HG02610 (cell line): ENCODE data around the gene RGS17.
"Not testable (repeated sequence)": the region's sequence is repeated elsewhere in the genome, so short reads cannot be mapped to it uniquely, and the experiment has no call there.

Experiments
- ATAC-seq: cut with Tn5 transposase; IDR thresholded peaks from one replicate; pipeline ENCODE4 v1.9.1; 2021; ENCODE audit warnings: mild to moderate bottlenecking, moderate library complexity; ENCODE audit not compliant: unreplicated experiment

The RGS17 gene

DNA sequence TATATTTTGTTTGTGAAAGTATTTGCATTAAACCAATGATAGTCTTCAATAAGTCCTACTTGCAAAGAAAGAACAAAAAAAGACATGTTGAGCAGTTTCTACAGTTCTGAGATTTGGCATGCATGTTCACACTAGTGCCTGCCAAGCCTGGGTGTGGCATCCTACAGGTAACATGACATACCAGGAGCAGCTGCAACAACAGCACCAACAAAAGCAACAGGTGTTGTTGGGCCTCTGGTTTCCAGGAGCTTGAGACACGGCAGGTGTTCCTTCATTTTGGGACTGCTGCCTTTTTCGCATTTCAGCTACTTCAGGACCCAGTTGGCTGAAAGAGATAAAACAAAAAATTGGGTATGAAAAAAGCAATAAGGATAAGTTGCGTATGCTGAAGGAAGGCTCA lies 87.4 kb downstream of the RGS17 start:
- no peak for ATAC-seq

DNA sequence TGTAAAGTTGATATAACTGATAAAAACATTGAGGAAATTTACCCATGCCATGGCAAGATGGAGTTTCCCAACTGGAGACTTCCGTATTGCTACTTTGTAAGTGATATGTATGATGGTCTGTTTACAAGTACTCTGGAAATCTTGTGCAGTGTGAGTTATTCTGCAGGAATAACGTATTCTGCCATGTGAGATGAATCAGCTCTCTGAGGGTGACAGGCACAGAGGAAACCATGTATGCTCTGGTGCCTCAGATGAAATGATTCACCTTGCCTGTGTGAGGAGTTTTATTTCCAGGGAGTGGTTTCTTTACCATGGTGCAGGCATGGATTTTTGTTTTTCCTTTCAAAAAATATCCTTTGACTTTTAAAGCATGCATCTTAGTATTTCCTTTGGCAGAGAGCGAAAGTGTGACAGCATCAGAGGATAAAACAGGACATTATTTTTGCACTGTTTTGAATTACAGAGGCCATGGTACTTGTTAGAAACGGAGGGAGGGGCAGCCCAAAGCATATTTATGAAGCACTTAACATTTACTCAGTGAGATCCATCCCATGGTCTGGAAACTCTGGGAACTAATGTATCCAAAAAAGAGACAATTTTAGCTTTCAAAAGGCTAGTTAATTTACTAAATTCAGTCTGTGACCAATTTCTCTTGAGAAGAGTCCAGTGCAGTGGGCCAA lies 92.6 kb downstream of the RGS17 start:
- ATAC-seq, result no peak

DNA sequence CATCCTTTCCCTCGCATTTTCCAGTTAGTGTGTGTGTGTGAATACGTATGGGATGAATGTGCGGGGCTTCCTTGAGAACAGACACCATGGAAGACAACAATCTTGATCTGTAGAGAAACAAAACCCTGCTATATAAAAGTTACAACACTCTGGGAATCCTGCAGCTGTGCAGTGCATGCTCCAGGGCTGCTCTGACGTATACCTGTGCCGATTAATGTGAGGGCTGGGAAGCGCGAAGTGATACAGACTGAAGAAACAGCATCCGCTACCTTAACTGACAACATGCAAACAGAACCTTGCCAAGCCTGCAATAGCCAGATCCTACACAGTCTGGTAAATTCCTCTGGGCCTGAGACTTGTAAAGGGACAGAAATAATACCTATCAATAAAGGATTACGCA lies 96.9 kb downstream of the RGS17 start:
- no peak for ATAC-seq

DNA sequence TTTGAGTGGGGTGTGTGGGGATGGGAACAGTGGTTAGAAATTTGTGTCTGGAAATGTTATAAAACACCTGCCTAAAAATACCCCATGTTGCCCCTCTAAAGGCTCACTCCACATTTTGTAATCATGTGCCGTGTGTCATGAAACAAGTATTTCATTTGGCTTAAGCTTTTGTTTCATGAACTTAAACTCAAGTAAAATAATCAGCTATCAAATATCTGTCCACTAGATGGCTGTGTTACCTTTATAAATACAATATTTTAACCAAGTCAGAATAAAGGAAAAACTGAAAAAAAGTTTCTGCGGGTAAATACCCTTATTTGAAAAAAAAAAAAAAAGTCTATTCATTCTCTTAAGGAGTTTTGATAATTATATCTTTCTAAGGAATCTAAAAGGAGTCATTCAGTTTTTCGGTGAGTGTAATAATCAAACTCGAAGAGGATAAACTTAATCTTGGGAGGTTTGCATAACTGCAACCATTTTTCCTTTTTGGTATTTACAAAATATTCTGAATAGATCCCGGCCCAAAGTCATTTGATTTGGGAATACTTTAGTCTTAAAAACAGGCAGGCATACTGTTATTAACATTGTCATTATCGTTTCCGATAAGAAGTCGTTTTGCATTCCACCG lies 98.7 kb downstream of the RGS17 start:
- no peak for ATAC-seq

DNA sequence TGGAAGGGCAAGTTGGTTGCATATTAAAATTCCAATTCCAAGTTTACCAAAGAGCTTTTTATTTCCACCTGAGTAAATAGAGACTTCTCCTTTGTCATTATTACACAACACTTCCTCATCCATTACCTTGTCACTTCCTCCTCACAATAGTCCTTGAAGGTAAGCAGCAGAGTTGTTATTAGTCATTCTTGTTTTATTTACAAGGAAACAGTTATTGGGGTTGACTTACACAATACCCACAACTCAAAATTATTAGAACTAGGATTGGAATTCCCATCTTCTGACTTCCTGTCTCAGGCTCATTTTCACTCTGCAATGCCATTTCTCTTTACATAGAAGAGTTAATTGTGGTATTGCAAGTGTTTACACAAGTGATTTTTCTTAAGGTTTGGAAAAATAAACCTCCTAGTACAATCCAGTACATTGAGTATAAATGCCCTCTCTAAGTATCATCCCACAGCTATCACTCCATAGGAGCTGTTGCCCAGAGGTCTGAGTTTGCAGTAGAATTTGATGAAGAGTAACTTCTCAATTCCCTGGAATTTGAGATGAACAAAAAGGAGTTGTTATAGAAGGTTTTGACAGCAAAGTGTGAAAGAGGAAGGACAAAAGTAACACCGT lies 99.6 kb downstream of the RGS17 start:
- ATAC-seq, result no peak

DNA sequence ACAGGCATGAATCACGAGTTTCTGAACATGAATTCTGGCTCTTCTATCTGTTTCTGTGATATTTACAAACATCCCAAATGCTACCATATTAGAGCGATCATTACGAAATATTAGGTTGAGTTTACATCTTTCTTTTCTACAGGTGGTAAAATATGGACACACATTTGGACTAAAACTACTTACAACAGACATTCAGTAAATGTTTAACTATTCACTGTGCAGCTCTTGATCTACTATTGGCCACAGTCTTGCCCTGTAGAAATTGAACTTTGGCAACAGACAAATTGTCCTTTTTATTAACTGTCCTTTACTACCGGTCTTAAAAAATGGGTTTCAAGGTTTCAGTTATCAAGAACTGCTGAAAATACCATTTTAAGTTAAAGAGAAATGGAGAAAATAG lies 102.1 kb downstream of the RGS17 start:
- ATAC-seq, result no peak

DNA sequence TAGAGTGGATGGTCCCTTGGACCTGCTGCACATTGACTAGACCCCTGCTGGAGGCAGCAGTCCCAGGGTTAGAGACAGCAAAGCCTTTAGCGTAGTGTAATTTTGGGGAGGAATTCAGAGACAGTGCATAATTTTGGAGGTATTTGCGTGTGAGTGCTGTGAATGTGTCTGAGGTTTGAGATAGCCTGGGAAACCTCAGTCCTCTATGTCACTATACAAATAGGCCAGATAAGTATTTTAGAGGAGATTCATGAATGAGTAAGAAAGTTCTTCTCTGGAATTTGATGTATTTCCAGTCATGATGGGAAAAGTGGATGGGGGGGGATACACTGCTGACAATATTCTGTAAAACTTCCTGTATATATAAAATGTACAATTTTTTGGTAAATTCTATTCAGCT lies 102.8 kb downstream of the RGS17 start:
- no peak for ATAC-seq

DNA sequence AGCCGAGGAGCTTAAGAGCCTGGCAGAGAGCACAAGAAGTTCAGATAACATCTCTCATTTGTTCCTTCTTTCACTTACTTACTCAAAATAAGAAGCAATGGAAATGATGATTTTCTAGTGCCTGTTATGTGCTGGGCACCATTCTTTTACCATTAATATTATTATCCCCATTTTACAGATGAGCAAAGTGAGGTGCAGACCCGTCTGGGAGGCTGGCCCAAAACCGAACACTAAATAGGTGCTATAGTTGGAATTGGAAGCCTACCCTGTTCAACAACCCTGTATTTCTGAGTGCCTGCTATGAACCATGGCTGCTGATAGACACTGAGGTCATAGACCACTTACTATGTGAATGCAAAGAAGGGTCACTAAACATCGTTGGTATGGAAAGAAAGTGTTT lies 103.6 kb downstream of the RGS17 start:
- no peak for ATAC-seq

DNA sequence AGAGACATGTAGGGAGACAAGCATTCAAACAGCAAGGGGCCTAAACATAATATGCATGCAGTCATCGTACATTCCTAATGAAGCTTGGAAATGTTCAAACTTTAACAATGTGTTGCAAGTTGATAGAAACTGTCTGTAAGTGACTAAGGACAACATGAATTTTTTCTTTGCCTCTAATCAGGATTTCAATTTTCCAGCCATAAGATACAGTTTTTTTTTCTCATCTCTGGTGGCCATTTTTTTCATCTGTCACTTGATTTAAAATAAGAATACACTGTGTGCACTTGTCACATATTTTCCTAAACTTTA lies 106.4 kb downstream of the RGS17 start:
- no peak for ATAC-seq

DNA sequence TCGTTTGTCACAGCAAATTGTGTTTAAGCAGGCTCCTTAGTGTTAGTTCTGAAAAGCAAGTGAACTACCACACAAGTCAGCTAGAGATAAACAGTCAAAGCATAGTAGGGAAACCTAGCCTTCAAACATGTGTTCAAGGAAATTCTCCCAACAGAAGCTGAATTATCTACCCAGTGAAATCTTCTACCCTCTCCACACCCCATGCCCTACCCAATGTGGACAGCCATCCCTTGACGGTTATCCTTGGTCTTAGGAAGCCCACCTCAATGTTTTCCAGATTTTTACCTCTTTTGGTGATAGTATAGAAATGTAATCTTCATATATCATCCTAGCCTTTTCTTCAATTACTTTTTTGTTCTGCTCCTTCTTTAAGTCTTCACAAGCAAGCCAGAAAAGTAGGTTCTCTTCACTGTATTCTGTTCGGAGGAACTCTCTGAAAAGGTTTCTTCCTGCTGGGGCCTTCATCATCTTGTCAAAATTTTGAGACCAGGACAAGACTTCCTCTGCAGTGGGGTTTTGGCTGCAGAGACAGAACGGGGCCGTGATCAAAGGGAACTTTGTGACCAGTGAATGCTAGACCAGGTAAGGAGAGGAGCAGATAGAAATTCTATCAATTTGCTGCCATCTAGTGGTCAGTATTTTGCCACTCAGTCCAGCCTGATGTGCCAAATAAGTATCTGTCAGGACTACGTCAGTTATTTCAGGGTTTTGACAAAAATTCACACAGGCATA lies 106.9 kb downstream of the RGS17 start:
- peak; percentile 98 for ATAC-seq

DNA sequence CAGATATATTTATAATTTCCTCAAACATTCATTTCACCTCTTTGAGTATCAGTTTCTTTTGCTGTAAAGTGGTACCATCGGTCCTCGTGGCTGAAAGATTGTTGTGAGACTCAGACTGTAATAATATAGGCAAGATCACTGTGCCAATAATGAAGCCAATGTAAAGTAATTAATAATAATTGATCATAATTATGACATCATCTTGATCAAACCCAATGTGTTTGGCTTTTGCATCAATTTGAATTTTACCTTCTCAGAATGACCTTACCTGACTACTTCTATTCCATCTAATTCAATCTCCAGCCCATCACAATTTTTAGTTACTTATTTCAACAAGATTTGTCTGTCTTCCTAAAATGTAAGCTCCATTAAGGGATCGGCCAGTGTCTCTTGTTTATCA lies 112.7 kb downstream of the RGS17 start:
- no peak for ATAC-seq

DNA sequence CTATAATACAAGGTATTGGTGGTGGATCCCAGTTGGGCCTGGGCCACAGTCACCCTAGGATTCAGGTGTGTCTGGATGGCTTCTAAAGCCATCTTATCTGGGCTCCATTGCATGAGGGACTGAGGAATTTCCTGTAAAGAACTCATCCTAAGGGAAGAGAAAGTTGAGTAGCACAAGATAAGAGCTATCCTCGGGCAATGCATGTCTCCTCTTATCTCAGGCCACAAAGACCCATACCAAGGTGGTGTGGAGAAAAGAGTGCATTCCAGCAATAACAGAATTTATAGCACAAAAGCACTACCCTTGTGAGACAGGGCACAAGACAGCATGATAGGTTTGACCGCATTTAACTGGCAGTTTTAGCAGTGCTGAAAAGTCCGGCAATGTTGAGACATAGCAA lies 114.2 kb downstream of the RGS17 start:
- no peak for ATAC-seq

DNA sequence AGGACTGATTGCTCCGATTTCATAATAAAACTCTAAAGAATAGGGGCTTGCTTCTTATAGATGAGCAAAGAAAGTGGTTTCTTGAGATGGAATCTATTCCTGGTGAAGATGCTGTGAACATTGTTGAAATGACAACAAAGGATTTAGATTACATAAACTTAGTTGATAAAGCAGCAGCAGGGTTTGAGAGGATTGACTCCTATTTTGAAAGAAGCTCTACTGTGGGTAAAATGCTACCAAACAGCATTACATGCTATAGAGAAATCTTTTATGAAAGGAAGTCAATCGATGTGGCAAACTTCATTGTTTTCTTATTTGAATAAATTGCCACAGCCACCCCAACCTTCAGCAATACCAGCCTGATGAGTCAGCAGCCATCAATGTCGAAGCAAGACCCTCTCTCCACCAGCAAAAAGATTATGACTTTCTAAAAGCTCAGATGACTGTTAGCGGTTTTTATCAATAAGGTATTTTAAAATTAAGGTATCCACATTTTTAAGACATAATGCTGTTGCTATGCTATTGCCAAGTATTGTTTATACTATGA lies 115.9 kb downstream of the RGS17 start:
- no peak for ATAC-seq

DNA sequence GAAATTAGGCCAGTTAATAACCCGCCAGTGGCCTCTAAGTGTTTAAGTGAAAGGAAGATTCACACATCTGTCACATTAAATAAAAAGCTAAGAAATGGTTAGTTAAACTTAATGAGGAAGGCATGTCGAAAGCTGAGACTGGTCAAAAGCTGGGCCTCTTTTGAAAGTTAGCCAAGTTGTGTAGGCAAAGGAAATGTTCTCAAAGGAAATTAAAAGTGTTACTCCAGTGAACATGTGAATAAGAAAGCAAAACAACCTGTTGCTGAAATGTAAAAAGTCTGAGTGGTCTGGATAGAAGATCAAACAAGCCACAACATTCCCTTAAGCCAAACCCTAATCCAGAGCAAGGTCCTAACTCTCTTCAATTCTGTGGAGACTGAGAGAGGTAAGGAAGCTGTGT lies 117.6 kb downstream of the RGS17 start:
- ATAC-seq, result no peak

DNA sequence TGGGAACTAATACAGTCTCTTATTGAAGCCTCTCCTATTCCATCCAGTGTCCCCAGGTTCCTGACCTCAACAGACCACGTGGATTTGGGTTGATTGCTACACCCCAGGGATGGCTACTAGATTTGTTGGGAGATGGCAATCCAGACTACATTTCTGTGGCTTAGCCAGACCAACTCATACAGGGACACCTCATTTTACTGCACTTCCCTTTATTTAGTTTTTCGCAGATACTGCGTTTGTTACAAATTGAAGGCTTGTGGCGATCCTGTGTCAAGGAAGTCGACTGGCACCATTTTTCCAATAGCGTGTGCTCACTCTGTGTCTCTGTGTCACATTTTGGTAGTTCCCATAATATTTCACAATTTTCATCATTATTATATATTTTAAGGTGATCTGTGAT lies 118.2 kb downstream of the RGS17 start:
- ATAC-seq, result no peak

DNA sequence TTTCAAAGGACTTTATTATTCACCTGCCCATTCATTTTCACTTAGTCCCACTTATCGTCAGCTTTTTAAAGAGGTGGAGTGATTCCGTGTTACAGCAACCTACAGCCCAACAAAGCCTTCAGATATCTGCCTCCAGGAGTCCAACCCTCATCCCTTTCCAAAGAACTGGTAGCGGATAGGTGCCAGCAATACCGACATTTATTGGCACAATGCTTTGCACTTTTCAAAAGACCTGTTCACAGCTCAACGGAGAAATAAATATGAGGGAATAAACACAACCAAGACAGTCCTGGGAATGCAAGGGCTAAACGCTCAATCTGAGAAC lies 127.8 kb downstream of the RGS17 start:
- peak; percentile 4 for ATAC-seq

DNA sequence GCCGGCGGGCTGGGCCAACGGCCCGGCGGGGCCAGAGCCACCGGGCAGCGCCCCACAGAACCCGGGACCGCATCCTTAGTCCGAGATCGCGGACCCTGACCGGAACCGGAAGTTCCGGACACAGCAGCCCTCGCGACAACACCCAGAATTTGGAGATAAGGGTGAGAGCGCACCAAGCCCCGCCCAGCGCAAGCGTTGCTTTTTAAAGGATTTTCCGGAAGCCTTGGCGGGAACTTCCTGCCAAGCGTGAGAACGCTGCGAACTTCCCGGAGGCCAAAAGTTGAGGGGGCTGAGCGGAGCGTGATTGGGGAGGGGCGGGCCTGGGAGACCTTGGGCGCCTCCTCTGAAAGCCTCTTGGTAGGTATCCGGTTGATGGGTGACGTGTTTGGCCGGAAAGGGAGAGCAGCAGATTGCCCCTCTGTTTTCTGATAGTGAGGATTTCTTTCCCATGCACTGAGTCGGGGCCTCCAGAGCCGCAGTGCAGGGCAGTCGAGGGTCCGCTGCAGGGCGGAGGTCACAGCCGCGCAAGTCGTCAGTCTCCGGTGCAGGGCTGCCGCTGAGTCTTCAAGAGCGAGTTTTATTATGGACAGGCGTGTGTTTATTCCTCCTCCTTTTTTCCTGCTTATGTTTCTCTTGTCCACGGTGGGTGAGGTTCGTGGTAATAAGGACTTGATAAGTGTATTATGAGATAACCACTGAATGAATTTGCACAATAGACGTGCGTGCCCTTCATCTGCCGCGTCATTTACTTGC lies 128.3 kb downstream of the RGS17 start, which contains the start of gene MTRF1L:
MTRF1L (minus strand) TSS at position 97 of the 753 bp plus-strand sequence; CDS start at position 73, 24 bp downstream.
- peak; percentile 94 for ATAC-seq

DNA sequence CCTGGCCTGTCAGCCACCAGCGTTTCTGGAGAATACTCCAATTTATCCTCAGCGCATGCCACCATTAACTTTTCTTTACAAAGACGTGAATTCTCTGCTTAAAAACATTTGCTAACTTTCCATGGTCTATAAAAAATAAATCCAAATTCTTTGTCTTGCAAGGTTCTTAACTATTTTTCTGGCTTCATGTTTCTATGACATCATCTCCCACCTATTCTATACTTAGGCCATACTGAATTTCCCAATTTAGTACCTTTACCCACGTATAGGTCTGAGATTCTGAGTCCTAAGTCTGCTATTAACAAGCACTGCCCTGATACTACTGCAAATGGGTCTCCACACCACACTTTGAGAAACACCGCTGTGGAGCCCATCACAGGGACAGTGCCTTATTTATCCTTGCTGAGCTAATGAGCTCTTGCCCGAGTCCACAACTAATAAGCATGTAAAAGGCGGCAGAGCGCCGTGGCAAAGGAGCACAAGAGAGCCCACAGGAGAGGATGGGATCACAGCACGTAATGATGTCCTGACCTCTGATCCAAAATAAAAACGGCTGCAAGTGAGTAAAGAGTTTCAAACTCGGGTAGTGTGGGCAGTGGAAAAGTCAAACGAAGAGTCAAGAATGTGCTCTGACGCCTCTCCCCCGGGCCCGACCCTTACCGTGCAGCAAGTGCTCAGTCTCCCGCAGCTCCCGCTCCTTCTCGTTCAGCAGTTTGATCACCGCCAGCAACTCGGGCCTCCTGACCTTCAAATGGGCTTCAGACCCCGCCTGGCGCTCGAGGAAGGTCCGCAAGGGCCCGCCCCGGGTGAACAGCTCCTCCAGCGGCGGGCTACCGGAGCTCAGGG lies 129.1 kb downstream of the RGS17 start:
- peak; percentile 12 for ATAC-seq

DNA sequence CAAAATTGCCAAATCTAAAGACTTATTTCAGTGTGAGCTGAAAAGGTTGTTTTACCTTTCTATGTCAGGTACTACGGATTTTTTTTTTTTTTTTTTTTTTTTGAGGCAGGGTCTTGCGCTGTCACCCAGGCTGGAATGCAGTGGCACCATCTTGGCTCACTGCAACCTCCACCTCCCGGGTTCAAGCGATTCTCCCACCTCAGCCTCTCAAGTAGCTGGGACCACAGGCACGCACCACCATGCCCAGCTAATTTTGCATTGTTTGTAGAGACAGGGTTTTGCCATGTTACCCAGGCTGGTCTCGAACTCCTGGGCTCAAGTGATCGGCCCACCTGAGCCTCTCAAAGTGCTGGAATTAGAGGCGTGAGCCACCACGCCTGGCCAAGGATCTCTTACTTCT lies 130.3 kb downstream of the RGS17 start:
- ATAC-seq, result not testable (repeated sequence)

DNA sequence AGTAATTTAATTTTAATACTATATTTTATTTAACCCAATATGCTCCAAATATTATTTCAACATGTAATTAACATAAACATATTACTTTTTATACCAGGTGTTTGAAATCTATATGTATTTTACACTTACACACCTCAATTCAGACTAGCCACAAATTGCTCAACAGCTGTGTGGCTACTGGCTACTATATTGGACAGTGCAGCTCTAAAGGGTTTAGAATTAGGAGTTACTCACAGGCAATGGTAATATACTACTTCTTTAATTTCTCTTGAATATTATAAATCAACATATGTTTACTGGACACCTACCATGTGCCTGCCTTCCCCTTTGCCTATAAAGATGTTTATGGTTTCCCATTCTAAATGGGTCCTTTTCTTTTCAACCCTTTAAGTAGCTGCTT lies 130.8 kb downstream of the RGS17 start:
- ATAC-seq, result no peak
